Stimulated activated CD4-positive, alpha-beta T cell treated with anti-CD3 and anti-CD28 coated beads, Interleukin-1b, Interleukin-23, amount 100 ng/mL, for 1 hour (primary cell): ENCODE data around the gene TBC1D10A.

Experiments
- DNase-seq, 2 donors: peaks; one replicate each; pipeline ENCODE4 v3.0.0-alpha.2; 2020; ENCODE audit warnings: low read depth in 2 of 2

The TBC1D10A gene

DNA sequence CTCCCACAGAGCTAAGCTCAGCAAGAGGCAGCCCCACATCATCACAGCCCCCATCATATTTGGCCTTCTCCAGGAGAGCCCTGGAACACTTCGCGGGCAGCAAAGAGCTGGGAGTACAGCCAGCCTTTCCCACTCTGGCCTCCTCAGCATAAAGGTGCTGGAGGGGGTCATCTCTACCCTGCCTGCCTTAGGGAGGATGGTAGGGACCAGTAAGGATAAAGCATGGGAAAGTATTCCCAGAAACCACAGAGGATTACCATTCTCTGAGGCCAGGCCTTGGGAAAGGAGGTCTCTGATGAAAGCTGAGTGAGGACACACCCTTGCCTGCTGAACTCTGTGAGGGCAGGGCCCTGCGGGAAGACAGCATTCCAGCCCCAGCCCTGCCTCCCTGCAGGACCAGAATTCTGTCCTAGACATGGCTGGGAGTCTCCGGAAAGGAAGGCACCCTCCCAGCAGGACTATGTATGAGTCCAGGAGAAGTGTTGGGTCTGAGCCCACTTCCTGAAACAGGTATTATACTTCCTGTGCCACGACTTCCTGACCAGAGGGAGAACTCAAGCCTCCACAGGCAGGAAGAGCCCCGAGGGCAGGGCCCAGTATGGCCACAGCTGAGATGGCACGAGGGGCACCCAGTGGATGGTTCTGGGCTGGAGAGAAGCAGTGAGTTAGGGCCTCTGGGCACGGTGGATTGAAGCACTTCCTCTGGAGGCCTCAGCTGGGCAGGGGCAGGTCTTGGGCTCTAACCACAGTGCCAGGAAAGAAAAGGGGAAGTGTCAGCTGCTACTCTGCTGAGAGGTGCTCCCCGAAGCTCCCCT is 24.5 kb downstream of the TBC1D10A start:
- DNase-seq = no peak

DNA sequence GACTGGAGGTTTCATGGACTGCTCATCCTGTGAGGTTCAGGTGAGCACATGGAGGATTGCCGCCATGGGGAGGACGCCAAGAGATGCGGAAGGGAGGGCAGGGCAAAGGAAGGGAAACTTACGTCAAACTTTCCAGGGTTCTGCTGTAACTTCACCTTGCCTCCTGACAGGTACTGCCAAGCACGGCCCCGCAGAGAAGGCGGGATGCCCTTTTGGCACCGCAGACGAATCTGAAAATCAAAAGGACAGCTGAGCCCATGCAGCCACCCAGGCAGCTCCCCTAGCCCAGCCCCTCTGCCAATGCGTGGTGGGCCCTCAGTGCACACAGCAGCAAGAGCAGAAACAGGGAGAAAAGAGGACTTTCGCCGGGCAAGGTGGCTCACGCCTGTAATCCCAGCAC is 27.4 kb downstream of the TBC1D10A start:
- DNase-seq = no peak

DNA sequence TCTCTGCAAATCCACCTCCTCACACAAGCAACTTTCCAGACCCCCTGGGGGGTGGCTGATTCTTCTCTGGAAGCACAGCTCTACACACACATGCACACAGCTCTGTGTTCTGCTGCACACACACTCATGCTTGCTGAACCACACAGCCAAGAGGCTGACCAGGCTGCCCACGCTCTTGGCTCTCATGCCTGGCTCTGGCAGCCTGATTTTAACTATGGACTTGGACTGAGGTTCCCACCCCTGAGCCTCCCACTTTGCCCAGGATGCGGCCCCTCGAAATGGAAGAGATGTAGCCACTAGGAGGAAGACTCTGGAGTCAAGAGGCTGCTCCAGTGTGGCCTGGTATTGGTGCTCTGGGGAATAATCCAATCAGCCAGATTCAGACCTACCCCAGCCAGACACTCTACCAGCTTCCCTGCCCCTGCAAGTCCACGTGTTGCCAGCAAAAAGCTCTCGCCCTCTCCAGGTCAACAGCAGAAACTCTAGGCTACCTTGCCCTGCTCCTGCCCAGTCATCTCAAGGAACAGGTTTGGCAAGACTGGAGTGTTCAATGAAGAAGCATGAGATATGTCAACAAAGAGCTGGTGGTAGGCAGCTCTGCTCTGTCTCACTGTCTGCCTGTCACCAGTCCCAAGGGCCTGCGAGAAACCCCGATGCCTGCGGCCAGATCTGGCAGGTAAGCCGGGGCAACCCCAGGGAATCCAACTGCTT is 28.6 kb downstream of the TBC1D10A start:
- DNase-seq = no peak

DNA sequence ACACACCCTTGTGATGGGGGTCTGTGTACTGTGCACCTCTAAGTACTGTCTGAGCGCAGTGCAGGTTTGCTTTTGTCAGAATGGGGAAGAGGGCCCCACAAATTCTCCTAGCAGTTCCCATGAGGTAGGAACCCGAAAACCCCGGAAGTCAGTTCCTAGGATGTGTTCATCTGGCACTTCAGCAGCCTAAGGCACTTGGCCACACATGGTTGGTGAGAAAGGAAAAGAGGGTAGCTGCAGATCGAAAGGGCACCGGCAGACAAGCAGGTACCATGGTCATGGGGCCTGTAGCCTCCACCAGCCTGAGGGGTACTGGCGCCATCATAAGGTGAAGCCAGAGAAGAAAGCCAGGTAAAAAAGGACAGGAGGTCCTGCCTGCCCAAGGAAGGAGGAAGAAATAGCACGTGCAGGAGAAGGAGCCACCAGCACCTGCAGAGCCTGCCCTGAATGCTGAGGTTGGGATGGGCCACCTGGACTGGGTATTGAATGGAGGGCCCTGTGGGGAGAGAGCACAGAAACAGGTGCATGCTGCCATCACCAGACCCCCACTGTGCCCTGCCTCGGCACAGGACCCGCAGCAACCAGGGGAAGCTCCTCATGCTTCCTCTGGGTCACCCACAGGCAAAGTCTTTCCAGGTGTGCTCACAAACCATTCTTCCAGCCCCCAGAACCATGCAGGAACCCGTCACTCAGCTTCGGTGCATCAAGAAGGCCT is 29.3 kb downstream of the TBC1D10A start:
- no peak for DNase-seq

DNA sequence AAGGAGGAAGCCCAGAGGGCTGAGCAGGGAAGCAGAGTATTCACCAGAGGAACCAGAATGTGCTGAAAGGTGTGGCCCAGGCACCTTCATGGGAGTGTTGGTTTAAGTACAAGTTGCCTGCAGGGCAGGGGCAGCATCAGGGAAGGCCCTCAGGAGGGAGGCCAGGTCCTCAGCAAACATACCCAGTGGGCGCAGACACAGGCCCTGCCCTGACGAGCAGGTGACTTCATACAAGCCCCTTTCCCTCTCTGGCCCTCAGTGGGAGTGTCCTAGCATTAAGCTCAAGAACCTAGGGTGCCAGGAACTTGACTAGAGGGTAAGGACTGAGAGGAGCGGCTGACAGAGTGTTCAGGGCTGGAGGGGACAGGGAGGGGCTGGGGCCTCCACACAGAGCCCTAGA is 29.9 kb downstream of the TBC1D10A start:
- DNase-seq = no peak

DNA sequence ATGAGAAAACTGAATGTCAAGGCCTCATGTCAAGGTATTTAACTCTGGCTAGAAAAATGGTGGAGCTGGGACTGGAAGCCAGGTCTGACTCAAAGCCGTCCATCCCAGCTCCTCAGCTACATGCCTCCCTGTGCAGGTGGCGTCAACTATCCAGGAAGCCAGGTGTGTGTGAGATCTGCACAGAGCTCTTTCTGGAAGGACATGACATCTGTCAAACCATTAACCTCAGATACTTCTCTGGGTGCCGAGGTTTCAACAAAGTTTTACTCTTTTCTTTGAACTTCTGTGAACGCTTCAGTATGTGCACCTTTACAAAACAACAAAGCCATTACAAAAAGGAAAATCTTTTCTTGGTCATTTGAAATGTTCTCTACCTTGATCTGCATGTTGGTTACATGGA is 30.4 kb downstream of the TBC1D10A start:
- DNase-seq = no peak

DNA sequence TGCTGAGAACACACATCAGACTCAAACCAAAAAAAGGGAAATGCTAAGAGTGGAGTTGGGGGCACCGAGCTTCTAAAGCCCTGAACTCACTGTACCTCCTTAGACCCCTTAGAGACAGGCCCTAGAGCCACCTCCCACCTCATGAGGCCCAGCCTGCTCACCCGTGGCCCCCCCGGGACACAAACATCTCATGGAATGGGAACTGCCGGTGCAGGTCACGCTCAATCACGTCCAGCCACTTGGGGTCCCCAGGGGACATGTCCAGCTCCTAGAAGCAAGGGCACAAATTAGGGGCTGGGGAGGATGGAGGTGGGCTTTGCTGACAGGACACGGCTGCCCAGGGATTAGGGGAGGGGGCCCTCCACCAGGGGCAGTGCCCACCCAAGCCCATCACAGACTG is 31.2 kb downstream of the TBC1D10A start:
- no peak for DNase-seq

DNA sequence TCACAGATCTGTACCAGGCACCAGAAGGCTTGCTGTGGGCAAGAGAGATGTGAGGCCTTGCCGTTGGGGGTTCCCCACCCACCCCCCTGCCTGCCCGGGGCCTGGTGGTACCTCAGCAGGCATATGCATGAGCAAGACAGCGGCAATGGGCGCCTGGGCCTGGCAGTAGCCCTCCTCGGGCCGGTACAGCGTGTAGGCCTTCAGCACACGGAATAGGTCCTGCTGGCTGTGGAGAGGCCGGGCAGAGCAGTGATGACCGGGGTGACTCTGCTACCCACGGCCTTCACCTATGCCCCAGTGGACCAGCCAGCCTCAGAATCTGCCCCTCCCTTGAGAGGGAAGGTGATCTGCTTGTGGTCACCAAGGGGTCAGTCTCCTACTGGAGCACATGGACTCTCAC is 31.9 kb downstream of the TBC1D10A start:
- DNase-seq = no peak

DNA sequence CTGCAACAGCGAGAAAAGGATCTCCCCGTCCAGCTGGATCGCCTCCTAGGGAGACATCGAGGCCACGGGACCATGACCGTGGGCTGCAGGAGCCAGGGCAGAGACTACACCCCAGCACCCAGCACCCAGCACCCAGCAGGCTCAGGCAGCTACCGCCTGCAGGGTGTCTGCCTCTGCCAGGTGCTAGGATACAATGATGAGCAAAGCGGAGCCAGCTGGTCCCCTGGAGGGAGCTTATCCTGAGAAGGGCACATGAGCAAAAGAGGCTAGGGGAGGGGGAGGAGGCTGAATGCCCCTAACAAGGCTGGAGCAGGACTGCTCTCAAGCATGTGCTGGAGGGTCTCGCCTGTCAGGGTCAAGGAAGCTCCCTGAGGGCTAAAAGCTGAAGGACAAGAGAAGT is 32.7 kb downstream of the TBC1D10A start:
- no peak for DNase-seq

DNA sequence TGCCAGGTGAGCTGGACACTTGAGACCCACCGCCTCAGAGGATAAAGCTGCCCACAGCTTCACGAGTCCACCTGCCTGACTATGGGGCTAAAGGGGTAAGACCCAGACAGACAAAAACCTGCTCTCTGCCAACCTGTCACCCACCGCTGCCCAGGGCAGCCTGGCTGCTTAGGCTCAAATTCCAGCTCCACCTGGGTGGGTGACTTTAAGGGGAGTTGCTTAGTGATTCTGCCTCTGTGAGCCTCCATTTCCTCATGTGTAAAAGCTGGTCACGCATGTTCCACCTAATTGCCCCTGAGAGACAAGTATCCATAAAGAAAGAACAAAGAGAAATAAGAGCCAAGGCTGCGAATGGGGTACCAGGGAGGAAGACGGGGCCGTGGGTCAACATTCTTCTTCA is 33.7 kb downstream of the TBC1D10A start:
- no peak for DNase-seq

DNA sequence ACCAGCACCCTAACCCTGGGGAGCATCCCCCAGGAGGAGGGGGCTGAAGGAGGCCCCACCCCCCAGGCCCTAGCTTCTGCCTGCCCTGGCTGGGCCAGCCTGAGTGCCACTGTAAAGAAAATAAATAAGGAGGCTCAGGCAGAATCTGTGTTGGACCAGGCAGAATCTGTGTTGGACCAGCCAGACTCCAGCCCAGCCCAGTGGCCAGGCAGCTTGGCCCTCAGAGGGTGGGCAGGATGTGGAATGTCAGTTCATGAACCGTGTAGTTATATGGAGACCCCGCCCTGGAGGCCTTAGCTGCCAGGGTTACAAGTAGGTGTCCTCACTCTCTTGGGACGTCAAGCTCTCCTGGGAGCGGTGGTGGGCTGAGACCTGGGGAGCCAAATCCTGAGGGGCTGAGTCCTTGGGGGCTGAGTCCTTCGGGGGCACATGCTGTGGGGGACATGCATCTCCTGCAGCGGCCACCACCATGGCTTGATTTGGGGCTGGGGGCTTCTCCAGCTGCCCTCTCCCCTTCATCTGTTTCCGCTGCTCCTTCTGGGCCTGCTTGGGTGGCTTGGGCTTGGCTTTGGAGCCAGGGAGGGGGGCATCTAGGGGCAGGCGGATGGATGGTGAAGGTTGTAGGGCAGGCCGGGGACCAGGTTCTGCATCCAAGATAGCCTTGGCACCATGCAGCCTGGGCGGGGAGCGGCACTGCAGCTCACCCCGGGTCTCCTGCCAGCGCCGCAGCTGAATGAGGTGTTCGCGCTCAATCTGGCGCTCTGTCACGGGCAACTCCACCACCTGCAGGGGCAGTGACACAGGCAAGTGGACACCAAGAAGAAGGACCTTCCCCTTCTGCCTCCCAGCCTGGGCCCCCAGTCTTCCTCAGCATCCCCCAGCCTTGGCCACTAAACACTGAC is 34.4 kb downstream of the TBC1D10A start:
- no peak for DNase-seq

DNA sequence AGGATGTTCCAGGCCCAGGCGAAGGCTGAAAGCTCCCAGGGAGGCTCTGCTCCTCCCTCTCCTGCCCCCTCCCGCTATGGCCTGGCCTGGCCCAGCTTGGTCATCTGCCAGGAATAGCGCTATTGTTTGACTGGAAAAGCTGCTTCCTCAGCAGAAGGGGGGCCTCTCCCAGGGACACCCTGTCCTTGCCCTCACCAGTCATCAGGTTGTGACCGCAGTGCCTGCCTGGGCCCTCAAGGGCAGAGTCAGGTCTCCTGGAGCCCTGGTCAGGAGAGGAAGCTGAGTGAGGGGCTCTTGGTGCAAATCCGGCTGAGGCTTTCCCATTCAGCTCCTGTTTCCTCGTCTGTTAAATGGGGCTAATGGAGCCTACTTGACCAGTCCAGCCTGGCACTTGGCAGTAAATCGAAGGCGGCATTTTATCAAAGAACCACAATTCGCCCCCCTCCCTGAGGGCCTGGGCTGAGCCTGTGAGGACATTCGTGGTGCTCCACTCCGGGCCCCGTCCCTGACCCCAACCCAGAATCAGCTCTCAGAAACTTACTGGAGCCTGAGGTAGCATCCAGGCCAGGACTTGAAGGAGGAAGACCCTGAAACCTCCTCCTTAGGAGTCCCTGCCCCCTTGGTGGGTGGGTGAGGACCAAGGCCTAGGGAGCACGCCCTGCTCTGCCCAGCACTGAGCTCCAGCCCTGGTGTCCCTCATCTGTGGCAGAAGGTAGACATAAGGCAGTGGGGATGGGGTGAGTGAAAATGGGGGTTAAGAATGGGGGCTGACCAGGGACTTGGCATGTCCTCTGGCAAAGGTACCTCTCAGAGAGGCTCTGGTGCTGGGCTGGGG is 35.5 kb downstream of the TBC1D10A start:
- DNase-seq = no peak

DNA sequence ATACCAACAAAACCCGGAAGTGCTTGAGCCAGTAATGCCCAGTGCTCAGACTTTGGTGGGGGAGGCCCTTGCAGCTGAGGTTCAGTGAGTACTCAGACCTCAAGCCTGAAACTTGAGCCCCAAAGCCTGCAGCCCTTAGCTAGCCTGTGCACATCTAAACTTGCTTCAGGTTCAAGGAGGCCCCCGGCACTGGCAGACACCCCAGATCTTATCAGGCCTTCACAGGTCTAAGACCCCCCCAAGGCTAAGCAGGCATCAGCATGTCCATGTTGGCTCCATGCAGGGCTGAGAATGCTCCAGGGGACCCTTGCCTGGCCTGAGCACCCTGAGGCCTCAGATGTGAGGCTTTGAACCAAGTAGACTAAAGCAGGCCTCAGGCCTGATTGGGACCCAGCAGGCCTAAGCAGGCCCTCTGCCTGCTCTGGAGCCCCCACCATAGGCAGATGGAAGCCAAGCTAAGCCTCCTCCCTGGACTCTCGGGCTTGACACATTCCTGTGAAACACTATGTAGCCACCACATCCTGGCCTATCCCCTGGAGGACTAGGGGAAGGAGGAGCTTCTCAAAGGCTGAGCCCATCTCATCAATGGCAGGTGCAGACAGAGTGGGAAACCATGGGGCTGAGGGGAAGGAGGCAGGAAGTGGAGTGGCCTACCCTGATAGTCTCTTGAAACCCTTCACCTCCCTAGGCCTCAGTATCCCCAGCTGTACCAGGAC is 36.2 kb downstream of the TBC1D10A start:
- DNase-seq = no peak

DNA sequence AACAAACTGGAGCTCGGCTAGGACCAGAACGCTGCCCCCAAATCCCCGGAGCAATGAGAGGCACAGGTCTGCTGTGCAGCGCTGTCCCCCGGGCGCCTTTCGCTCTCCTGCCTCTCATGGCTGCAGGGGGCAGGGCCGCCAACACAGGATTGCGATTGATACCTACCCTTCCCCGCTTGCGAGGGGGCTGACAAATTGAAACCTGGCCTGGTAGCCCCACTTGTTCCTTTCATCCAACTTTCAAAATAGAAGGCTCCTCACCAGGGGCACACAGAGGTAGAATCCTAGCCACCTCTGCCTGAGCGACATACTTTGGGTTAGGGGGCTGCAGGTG is 36.8 kb downstream of the TBC1D10A start:
- no peak for DNase-seq

DNA sequence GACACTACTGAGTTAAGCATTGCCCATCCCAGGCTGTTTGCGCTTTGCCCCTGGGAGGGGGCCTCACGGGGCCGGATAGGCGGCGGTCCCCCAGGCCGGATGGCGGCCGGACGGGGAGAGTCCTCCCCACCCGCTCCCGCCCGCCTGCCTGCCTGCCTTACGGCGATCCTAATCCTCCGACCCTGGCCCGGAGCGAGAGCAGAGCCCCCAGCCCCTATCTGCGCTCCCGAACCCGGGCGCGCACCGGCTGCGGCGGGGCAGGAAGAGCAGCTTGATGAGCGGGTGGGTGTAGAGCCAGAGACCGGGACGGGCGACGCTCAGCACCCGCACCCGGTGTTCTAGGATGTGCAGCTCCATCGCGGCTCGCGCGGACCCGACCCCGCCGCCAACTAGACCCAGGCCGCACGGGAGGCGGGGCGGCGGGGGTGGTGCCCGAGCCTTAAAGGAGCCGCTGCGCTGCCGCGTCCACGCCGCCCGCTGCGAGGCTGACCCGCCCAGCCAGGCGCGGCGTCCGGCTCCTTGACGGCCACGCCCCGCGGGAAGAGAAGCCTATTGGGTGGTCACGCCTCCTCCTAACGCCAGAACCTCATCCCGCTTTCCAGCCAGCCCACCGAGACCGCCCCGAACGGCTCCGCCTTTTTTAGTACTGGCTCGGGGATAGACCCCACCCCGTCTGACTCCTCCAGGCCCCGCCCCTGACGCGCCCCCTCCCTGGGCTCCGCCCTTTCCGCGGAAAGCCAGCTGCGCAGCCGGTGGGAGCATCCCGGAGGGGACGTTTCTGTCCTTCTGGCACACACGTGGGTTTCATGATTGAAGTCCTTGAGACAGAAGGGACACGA is 37.4 kb downstream of the TBC1D10A start, which contains the start of gene CASTOR1:
CASTOR1 (minus strand) TSS at position 365 of the 839 bp plus-strand sequence; CDS start at position 357, 8 bp downstream.
- peak; percentile 65 to 83 for DNase-seq

DNA sequence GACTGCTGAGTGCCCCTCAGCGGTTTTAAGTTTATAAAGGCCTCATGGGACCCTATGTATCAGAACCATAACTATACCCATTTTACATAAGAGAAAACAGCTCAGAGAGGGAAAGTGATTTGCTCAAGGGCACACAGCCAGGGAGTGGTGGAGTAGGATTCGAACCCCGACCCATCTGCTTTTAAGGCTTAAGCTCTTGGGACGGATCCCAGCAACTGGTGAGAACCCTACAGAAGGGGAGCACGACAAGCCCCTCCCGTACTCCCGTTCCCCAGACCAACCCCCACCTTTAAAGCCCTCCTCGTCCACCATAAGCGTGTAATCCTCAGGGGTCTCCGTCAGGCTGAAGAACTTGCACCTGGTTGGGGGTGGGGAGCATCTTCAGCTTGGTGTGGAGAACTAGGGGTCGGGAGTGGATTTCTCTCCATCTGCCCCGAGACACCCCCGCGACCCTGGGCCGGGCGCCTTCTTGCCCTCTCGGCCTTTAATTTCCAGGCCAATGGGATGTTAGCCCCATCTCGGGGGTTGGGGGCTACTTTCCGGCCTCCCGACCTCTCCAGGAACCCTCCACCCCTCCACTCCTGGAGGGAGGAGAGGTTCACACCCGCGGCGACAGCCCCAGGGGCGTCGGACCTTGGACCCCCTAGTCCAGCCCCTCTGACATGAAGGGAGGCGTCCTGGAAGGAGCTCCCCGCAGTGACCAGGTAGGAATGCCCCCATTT is 38.2 kb downstream of the TBC1D10A start:
- no peak for DNase-seq

DNA sequence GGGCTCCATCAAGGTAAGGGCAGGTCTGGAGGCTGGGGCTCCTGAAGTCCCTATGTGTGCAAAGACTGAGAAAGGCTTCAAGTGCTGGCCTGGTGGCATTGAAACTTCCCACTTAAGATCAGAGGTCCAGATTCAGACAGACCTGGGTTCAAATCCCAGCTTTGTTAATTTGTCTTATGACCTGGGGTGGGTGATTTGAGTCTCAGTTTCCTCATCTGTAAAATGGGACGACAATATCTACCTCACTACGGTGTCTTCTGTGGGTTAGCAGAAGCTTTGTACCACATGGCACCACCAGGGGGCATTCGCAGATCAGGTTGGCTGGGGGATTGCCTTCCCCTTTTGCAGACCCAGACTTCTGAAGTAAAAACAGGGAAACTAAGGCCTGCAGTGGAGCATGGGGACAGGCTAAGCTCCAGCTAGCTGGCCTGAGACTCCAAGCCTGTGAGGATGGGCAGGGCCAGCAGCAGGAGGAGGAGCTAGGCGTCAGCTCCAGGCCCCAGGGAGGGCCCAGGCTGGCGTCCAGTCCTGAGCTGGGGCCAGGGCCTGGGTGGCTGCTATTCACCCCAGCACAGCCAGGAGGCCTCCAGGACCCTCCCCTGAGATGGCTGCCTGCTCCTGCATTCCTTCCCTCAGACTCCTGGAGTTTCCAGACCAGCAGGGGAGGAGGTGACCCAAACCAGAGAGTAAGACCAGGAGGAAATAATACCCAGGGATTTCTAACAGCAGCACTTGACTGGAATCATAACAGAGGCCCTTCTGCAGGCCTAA is 38.9 kb downstream of the TBC1D10A start:
- DNase-seq = peak; percentile 74 to 87
